HG02678 (cell line): ENCODE data around the gene CPNE5.

Experiments
- ATAC-seq: cut with Tn5 transposase; IDR thresholded peaks from one replicate; pipeline ENCODE4 v1.9.1; 2021; ENCODE audit warnings: mild to moderate bottlenecking, moderate library complexity; ENCODE audit not compliant: unreplicated experiment

The CPNE5 gene

DNA sequence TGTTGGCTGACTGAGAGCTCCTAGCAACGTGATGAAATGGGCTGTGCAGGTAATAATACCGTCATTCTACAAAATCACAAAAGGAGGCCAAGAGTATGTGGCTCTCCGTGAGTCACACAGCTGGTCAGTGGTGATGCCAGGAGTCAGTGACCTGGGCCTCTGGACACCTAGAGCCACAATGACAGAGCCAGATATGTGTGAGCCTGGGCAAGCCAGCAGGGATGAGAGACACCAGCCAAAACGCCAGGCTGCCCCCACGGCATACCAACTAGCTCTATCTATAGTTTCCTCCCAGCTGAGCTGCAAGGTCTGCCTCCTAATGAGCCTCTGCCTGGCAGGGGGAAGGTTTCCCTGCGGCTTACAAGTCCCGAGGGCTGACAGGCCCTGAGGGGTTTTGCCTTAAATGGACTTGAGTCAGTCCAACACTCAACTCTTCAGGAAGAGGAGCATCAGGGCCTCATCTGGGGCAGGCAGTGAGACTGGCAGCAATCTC lies 70.0 kb downstream of the CPNE5 start:
- no peak for ATAC-seq

DNA sequence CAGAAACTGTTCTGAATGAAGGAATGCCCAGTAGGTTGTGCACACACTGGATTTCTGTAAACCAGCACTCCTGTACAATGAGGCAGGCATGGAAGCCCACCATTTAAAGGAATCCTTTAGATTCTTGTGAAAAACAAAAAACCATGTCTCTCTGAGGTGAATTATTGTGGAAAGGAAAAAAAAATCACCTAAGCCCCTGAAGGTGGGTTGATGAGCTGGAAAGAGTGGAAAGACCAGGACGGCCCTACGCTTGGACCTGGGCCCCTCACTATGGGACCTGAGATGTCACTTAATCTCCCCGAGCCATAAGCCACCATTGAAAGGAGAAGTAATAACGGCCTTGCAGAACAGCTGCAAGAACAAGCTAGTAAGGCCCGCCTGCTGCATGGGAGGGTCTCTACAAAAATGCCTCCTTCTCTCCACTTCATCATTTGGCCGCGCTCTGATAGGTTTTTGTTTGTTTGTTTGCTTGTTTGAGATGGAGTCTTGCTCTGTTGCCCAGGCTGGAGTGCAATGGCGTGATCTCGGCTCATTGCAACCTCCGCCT lies 72.8 kb downstream of the CPNE5 start:
- ATAC-seq, result no peak

DNA sequence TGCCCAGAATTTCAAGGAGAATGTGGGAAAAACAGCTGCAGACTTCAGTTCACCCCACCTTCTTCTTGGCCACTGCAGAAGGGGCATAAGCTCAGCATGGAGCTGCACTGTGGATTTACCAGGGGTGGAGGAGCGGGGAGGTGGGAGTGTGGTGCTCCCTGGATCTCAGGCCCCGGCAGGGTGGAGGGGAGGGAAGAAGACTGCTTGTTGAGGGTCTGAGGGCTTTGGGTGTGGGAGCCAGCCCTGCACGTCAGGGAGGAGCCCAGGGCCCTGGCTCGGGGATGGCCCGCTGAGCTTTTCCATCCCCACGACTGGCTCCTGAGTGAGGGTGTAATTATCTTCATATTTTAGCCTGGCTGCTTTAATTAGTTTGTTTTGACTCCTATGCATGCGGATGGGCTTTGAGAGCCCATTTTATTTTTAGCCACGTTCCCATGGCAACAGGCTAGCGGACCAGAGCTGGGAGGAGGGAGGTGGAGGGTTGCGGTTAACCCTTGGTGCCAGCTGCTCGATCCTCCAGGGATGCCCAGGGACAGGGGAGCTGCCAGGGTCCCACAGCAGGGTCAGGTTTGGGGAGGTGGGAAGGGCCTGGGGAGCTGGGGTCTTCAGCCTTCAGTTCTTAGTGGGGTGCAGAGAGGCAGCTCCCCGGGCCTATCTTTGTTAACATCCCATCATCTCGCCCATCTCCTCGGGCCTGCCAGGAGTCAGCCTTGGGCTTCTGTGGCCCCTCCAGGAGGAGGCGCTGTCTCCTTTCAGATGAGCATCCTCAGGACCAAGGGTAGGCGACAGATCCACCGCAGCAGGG lies 73.4 kb downstream of the CPNE5 start:
- peak; percentile 79 for ATAC-seq

DNA sequence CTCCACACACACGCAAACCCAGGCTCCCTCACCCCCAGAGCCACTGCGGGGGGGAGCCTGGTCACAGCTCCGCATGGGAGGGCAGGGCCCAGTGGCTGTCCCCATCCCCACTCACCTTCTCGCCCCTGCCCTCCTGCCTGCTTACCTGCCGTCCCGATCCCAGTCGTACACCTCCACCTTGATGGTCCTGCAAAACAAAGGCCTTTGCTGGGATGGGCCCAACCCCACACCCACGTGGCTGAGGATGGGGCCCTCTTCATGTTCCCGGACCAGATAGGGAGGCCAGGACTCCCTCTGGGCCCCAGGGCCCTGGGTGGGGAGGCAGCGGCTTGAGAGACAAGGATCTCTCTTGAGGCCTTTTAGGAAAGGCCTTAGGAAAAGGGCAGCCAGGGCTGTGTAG lies 74.1 kb downstream of the CPNE5 start:
- ATAC-seq, result no peak

DNA sequence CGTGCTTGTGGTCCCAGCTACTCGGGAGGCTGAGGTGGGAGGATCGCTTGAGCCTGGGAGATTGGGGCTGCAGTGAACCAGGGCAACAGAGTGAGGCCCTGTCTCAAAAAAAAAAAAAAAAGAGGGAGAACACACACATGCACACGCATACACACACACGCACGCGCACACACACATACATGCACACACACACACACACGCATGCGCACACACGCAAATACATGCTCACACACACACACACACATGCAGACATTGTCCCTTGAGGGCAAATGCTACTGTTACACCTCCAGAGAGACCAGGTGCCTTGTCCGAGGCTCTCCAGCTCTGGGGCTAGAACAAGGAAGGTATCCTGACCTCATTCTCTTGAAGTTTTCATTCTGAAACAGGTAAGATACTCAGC lies 77.1 kb downstream of the CPNE5 start:
- no peak for ATAC-seq

DNA sequence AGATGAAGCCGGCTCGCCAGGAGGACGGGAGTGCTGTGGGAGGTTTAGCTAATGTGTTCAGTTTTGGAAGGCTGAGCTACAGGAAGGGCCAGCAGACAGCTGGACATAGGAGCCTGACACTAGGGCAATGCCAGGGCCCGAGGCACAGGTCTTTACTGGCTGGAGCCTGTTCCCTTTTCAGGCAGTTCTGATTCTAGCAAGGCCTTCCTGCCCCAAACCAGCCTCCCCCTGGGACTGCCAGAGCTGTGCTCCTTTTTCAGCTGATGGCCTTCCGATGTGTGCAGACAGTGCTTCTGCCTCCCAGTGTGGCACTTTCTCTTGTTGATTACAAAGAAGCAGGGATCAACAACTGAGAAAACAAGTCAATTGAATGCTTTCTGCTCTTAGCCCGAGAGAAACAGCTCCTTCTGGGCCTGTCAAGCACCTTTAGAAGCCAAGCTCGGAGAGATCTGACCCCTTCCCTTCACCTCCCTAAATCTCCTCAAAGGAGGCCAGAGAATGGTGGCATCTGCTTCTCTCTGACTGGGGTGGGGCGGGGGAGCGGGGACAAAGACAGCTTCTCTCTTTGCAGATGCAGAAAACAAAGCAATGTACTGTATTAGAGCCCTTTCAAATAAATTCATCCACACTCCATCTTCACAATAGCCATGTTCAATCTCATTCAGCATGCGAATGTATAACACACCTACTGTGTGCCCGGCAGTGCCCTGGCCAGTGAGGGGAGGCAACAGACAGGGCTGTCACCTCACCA lies 78.4 kb downstream of the CPNE5 start:
- ATAC-seq, result no peak

DNA sequence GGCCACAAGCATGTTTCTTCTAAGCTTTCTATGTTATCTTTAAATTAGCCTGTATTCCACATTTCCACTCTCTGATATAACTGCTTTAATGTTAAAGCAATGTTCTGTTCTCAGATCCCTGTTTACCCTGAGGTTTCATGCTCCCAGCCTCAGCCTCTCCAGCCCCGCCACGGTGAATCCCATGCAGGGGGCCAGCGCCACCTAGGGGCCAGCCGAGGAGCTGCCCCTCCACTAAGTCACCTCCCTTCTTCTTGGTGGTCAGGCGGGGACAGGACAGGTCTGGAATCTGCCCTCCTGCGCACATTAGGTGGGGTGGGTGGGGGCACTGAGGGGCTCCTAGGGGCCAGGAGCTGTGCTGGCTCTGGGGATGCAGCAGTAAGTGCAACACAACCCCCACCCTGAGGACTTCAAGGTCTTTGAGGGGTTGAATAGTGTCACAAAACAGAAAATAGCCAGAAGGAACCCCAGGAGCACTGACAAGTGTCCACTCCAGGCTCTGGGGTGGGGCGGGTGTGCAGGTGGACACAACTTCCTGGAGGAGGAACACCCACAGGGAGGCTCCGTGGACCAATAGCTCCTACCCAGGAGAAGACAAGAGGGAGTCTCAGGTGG lies 80.0 kb downstream of the CPNE5 start:
- ATAC-seq, result peak; percentile 55

DNA sequence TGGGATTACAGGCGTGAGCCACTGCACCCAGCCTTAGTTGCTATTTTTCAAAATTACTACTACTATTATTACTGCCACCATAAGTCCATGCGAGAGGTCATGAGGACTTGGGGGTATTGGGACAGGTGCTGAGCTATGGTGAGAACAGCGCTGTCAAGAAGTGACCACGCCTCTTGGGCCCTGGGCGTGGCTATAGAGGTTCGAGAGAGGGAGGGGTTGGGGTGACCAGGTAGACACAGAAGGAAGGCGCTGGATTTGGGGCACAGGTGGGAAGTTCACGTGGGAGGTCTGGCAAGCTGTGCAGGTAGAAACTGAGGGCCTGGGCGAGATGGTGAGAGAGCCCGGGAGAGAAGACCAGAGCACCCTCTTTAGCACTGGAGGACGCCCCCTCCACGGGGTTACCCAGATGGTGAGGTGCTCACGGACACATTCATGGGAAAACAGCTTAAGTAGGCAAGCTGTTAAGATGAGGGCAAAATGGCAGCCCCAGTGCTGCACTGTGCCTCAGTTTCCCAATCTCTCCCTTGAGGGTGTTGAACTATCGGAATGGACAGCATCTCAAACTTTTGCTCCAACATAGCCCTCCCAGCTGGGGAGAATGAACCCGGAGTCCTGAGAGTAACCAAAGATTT lies 80.6 kb downstream of the CPNE5 start:
- ATAC-seq, result no peak

DNA sequence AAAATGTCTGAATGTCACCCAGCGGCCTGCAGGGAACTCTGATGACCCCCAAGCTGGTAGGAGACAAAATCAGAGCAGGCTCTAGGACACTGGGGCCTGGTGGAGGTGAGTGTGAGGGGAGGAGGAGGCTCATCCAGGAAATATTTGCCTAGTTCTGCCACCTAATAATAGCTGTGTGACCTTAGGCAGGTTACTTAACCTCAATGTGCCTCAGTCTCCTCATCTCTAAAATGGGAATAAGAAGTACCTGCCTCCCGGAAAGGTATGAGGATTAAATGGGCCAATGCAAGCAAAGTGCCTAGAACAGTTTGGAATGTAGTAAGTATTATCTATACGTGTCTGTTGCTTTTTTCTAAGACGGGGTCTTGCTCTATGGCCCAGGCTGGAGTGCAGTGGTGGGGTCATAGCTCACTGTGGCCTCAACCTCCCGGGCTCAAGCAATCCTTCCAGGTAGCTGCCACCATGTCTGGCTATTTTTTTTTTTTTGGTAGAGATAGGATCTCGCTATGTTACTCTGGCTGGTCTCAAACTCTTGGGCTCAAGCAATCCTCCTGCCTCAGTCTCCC lies 81.2 kb downstream of the CPNE5 start:
- no peak for ATAC-seq

DNA sequence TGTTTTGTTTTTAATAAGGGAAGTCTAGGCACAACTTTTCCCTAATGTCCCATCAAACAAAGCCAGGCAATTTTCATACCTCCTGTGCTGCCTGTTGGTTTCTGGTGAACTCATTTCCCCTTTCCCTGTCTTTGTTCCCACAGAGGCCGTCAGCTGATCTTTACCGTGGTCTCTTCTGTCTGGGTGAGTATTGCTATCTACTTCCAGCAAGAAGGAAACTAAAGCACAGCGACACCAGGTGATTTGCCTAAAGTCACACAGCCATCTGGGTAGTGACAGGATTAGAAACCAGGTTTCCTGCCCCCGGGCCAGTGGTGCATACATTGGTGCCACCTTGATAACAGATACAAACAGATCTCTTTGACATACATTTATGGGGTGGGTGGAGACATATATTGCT lies 82.0 kb downstream of the CPNE5 start:
- ATAC-seq, result no peak

DNA sequence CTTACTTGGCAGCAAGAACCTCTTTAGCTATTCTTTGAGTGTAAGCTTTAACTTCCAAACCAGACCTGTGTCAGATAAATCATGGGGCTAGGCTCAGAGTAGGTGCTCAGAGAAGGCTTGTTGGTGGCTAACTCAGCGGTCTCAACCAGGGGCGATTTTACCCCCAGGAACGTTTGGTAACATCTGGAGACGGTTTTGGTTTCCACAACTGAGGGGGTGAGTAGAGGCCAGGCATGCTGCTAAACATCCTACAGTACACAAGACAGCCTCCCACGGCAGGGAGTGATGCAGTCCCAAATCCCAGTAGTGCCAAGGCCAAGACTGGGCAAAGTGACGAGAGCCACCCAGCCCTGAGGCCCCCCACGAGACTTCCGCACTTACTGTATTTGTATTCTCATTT lies 82.5 kb downstream of the CPNE5 start:
- no peak for ATAC-seq

DNA sequence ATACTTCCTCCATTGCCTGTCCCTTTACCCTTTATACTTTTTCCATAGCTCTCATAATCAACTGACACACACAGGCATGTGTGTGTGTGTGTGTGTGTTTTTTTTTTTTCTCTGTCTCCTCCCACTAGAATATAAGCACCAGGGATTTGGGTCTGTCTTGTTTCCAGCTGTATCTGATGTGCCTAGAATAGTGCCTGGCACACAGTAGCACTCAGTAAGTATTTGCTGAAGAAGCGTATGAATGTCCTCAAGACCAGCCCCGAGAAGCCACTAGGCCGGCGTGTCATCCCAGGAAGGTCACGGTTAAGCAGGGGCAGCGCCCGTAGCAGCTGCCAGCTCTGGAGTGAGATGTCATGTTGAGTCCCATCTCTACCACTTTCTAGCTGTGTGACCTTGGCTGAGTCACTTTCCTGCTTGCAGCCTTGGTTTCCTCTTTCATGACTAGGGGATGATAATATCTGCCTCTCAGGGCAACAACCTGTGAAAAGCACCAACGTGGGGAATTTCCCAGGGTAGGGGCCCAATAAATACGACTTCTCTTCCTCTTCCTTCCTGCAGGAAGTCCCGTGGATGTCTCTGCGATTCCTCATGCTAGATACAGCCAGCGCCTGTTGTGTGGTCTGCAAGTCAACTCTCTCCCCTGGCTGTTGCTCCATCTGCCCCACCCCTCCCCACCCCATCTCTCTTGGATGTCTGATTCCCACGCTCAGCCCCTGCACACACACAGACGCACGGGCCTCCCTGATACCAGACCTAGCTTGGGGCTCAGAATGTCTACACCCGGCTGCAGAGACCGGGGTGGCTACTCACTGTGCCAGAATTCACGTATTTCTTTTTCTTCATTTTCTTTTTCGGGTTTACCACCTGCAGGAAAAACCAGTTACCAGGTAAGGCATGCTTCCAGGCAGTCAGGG lies 83.6 kb downstream of the CPNE5 start:
- ATAC-seq, result peak; percentile 36

DNA sequence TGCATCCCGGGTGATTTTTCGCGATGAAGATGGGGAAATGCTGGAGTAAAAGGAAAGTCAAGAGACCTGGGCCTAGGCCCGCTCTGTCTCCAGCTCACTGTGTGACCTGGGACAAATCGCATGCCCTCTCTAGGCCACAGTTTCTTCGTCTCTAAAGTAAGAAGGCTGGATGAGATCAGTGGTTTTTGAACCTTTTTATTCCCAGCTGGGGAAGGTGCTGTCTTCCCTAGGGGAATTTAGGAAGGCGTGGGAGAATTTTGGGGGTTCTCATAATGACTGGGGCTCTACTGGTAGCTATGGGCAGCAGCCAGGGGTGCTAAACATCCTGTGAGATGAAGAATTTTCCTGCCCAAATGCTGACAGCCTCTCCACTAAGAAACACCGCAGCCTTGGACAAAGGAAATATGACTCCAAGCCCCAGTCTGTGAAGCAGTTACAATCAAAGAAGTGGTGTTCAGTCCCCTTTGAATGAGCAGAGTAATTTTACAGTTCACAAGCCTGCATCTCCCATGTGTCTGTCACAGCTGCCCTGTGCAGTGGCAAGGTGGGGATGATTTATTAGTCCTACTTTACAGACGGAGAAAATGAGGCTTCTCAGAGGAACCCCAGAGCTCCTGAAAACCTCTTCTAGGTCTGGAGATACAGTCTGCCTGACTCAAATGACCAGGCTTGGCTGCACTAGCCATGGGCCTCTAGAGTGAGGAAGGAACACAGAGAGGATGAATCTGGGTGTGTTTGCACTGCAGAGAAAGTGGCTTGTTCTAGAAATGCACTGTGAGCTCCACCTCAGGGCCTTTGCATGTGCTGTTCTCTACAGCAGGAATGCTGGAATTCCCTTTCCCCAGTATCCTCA lies 84.4 kb downstream of the CPNE5 start:
- no peak for ATAC-seq

DNA sequence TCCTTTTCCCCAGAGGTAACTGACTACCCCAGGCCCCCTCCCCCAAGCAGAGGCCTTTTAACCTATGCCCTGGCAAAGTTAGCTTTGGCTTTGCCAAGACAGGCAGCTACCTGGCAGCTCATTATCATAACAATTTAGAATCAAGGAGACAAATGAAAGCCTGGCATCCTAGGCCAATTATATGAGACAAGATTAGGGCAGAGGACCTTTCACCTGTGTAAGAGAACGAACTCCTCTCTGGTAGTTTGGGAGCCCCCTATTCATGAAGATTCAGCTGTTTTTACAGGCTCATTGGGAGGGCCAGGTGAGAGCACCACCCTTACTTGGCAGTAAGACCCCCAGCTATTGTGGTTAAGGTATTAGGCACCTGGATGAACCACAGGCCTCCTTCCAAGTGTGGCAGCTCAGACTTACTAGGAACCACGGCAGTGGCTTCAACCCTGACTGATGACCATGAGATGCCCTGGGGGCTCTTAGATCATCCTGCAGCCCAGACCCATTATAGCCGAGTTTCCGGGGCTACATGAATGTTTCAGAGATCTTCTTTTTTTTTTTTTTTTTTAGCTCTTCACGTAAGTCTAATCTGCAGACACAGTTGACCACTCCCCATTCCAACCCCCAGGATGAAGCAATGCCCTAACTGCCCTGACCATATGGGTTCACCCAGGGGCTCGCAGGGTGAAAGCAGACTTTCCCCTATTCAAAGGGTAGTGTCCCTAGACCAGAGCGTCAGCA lies 85.4 kb downstream of the CPNE5 start:
- no peak for ATAC-seq

DNA sequence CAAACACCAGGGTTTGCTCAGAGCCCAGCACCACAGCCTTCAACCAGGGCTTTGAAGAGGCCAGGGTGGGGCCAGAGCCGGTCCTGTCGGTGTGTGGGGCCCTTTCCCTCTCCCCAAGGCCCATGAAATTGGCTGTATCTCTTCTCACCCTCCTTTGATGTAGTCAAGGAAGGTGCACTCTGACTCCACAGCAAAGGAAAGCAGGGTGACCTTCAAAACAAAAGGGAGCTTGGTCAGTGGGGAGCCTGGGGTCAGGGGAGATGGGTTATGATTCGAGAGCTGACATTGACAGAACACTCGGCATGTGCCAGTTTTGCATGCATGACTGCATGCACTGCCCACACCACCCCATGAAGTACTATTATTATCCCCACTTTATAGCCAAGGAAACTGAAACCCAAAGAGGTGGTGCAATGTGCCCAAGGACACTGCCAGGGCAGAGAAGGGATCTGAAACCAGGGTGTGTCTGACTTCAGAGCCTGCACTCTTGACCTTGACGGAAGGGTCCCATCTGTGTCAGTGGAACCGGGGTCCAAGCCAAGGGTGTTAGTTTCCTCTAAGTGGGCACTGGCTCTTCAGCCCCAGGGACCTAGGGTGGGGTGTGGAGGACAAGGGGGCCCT lies 86.2 kb downstream of the CPNE5 start:
- ATAC-seq, result no peak

DNA sequence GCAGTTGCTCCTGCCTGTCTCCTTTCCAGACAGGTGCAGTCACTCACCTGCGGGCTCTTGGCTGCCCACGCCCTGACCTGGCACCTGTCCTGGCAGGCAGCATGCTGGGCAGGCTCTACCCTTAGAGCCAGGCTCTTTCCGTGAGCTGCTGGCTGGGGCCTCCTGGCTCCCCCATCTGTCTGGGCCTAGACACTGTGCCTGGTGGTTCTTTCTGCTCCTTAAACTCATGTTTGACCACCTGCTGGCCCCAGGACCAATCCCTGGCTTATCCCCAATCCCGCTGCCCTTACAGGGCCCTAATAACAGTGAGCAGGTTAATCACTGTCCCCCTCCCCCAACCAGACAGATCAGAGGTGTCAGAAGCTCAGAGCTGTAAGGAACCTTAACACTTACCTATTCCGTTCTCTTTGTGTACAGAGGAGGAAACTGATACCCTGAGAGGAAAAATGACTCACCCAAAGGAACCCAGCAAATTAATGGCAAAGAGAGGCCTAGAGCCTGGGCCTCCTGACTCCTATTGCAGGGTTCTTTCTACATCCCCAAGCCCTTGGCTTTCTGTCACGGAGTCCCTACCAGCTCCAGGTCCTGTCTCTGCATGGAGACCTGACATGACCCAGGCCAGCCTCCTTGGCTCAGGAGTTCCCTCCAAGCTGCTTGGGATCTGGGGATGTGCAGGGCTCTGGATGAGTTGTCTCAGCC lies 86.9 kb downstream of the CPNE5 start:
- no peak for ATAC-seq

DNA sequence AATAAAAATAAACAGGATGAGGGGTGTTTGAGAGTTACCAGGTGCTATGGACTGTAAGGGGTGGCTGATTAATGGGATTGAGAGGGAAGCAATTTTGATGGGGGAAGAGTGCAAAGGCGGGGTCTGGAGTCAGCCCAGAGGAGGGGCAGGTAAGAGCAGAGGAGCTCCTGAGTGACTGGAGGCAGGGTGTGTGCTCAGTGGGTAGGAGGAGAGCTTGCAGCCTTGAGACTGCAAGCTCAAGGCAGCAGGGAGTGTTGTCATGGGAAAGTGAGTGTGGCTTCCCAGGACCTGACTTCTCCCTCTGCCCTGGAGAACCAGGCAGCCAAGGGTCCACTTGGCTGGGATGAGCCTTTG lies 87.4 kb downstream of the CPNE5 start:
- no peak for ATAC-seq
